H54 (cell line): ENCODE data around the gene DAW1.
"Not testable (repeated sequence)": the region's sequence is repeated elsewhere in the genome, so short reads cannot be mapped to it uniquely, and the experiment has no call there.

Source experiments
- DNase-seq: peaks from one replicate; pipeline ENCODE4 v3.0.0; 2011; ENCODE audit warnings: low spot score, mixed read lengths; ENCODE audit not compliant: insufficient read length
- FAIRE-seq: peaks from 3 replicates; lab custom pipeline; 2011; peaks lifted over from hg19 to GRCh38; lab: Jason Lieb, UNC
- POLR2A ChIP-seq: IDR thresholded peaks from 2 replicates; pipeline ENCODE4 v1.6.1; 2011; ENCODE audit warnings: low read depth, mild to moderate bottlenecking, low read length

Gene DAW1

DNA sequence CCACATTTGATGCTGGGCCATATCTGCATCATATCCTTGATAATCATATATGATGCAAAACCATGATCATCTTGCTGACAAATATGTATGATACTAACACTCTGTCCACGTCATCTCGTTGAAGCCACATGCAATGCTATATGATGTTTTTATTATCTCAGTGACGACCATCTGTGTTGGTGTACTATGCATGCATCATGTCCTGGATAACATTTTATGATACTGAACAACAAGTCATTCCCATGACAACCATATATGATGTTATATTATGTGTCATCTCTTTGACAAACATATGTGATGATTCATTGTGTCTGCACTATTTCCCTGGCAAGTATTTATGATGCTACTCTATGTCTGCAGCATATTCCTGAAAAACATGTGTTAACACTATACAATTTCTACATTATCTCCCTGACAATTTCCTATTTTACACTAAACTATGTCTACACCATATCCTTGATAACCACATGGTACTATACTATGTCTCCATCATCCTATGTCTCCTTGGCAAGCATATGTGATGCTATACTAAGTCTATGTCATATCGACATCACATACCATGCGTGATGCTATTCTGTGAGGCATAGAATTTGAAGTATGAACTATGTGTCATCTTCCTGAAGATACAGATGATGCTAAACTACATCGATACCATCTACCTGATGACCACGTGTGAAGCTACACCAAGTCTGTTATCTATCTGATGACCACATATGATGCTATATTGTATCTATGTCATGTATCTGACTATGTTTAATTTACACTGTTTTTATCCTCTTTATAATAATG, 37.0 kb downstream of the DAW1 start:
- FAIRE-seq (peak; percentile 43), DNase-seq (no peak)
- TF ChIP-seq POLR2A = no peak

DNA sequence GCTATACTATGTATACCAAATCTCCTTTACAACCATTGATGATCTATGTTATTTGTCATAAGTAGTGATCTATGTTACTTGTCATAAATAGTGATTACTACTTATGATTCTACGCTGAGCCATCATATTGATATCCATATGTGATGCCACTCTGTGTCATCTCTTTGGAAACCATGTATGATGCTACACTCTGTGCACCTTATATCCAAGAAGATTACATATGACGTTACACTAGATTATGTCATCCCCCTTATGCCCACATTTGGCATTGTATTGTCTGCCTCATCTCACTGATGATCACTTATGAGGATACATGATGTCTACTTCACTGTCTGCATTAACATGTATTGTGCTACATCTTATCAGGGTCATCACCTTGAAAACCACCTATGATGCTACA, 42.9 kb downstream of the DAW1 start:
- FAIRE-seq (peak; percentile 38), DNase-seq (no peak)
- no peak for TF ChIP-seq POLR2A

DNA sequence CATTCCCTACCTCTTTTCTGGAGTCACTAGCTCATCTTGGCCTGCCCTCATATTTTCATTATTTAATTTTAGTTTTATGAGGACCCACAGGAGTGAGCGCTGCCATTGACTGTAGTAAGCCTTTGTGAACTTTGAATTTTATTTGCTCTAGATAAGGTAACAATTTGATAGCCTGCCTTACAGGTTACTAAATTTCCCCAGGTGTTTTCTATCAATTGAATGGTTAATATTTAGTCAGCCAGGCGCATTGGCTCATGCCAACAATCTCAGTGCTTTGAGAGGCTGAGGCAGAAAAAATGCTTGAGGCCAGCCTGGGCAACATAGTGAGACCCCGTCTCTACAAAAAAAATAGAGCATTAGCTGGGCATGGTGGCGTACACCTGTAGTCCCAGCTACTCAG, 50.2 kb downstream of the DAW1 start:
- DNase-seq (no peak), FAIRE-seq (no peak)
- no peak for TF ChIP-seq POLR2A

DNA sequence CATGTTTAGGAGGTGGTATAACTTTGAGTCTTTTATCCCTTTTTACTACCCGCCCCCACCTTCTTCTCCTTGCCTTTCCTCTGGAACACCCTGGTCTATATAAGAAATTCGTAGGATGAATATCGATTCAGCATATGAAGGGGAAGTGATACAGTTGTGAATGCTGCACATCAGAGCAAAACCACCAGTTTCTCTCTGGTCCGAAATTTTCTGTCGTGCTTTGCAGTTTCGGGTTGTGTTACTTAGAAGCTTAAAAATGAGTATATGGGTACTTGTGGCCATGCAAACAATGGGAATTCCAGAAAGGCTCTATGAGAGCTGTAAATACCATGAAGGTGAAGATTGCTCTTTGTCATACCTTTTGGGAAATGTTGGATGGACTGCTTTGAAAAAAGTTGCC, 60.6 kb downstream of the DAW1 start:
- FAIRE-seq (no peak), DNase-seq (no peak)
- no peak for TF ChIP-seq POLR2A

DNA sequence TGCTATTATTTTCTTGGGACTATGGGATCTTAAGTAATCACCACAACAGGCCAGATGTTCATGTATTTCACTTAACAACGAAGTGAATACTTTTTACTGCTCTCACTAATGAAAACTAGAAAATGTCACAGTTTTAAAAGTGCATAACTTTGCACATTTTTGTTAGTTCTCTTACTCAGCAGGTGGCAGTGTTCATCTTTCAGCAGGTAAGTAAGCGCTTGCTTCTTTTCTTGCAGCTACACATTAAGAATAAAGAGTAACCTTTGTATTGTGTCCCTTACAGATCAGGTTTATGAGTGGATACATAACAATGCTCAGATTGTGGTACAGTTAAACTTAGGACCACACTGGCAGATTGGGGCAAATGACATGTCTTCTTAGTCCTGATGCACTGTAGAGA, 61.0 kb downstream of the DAW1 start:
- DNase-seq = no peak
- no peak for FAIRE-seq
- no peak for TF ChIP-seq POLR2A

DNA sequence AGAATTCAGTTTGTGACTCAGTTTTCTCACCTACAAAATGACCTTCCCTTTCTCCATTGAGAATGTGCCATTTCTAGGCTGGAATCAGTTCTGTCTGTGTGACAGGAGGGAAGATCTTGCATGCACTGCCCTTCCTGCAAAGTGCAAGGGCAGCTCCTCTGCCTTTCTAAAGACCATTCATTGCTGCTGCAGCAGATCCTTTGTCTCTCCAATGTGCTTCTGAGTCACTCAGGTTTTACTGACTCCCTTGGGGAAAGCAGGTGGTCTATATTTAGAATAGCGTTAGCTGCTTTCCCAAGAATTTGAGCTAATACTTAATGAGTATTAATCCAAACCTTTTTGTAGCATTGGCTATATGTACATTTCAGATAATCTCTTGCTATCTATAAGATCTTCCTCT, 62.5 kb downstream of the DAW1 start:
- FAIRE-seq (no peak), DNase-seq (no peak)
- TF ChIP-seq POLR2A = no peak

DNA sequence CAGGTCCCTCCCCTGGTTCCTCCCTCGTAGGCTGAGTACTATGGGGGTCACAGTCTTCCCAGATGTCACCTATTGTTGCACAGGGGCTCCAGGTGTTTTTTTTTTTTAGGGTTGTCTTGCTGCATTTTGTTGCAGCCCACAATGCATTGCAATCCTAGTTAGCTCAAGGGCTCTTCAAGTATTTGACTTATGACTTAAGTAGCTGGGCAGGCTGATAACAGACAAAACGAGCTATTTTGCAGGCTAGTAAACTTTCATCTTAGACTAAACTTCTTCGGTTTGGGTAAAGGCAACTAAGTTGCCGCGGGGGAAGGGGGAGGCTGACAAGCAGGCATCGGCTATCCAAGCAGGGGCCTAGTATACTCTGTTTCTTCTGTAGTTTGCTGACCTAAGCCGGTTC, 64.8 kb downstream of the DAW1 start:
- not testable (repeated sequence) for DNase-seq, FAIRE-seq

DNA sequence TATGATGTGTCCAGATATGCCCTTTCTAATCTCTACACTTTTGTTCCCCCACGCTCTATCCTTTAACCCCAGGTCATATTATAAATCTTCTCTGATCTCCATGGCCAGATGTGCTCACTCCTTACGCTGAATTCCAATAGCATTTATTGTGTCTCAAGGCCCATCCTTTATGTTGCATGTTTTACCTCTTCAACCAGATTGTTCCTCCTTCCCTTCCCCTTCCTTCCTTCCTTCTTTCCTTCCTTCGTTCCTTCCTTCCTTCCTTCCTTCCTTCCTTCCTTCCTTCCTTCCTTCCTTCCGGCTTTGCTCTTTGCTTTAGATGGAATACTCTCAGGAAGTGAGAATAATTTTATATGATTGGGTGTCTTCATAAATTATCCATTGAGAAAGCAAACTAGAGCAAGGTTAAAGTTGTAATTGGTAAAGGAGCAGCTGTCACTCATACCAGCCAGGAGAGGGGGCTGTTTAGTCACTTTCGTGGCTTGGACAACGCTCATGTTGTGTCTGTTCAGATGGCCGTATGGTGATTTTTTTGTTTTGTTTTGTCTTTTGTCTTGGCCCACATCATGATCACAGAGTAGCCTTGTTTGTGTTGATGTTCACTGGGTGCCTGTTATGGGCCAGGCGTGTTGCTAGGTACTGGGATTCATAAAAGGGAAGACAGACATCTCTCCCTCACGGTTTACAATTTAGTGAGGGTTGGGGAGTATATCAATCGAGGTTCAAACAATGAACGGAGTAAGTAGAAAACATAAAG, 68.0 kb downstream of the DAW1 start:
- no peak for TF ChIP-seq POLR2A

DNA sequence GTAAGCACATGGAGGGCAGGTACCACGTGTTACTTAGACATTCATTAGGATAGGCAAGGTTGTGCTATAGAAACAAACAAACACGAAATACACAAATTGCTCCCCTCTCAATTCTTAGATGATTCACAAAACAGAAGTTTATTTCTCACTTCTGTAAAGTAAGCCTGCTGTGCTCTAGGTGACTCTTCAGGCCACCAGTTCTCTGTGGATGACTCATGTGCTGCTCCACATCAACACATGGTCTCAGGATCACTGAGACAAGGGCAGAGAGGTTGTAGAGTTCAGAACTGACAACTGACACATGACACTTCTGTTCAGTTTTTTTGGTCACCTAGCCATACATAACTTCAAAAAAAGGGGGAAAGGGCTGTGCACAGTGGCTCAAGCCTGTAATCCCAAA, 70.6 kb downstream of the DAW1 start:
- FAIRE-seq (no peak), DNase-seq (peak; percentile 15)
- no peak for TF ChIP-seq POLR2A

More for the DNA sequence above, 68.0 kb downstream of the DAW1 start:
- peak; percentile 94 for FAIRE-seq
- peak; percentile 42 for DNase-seq

DNA sequence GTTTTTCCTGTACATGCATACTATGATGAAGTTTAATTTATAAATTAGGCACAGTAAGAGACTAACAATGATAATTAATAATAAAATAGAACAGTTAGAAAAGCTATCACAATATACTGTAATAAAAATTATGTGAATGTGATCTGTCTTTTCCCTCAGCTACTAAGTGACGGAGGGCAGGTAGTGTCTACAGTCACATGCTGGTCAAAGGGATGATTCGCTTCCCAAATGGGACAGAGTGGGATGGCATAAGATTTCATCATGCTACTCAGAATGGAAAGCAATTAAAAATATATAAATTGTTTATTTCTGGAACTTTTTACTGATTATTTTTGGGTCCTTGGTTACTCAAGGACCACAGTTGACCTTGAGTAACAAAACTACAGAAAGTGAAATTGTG, 71.5 kb downstream of the DAW1 start:
- FAIRE-seq (no peak), DNase-seq (no peak)
- TF ChIP-seq POLR2A = no peak

DNA sequence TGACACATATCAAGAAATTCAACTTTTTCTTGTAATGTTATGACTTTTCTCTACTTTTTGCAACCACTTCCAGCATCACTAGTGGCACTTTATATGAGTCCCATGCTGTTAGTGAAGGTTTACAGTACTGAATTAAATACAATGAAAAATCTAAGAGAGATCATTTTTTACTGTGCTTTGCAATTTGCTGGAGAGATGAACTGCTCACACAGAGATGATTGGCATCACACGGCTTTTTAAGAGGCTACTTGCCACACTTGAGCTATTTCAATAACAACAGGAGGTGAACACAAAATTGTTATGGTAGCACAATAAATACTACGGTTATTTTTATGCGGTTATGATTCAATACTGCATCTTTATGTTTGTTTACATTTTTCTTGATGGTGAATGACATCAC, 88.9 kb downstream of the DAW1 start:
- no peak for DNase-seq
- no peak for TF ChIP-seq POLR2A
- no peak for FAIRE-seq

DNA sequence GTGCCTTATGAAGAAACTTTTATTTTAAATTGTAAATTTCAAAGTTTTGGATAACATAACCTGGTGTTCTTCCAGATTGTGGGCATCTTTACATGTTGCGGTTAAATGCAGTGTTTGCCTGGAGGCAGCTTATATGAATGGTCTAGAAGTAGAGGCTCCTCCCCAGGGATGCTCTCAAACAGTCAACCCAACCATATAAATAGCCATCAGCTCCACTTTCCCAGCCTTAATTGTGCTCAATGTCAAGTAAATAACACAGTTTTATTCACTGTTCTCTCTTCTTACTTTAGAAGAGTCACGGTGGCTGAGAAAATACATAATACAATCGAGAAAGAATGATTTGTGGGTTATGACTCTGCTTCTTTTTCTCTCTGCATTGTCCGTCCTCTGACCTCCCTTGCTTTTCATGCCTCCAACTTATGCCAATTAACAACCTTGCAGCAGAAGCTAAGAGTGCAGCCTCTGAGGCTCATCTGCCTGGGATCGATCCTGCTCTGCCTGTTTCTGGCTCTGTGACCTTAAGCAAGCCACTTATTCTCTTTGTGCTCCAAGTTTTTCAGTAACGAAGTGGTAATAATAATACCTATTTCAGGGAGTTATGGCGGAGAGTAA, 100.3 kb downstream of the DAW1 start:
- no peak for TF ChIP-seq POLR2A
- no peak for DNase-seq
- no peak for FAIRE-seq

DNA sequence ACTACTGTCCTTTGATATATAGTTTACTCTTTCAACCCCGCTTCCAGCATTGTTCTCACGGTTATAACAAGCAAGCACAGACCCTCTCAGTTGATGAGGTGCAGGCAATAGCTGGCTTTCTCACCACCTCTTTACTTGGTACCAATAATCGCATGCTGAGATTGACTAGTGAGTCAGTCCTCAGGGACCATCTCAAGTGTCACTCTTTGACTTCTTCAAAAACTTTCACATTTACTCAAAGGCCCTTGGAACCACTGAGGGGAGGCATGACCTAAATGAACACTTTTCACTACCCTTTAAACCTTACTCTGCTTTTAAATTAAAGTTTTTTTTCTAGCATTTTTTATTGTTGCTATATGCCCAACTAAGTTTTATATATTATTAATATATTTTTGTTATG, 101.8 kb downstream of the DAW1 start:
- FAIRE-seq (no peak), DNase-seq (no peak)
- TF ChIP-seq POLR2A = no peak
